ENCODE measurements around the gene PTPN21. TPM values are rescaled to one million over a fixed set of nuclear protein-coding genes. Genes with fewer than 3 reads are reported as not detected.

Gene PTPN21
- total and polyA plus RNA-seq, 2 donors (not counting 3 experiments of a cell fraction or from before 2014, with no cell fraction given) = 9.2 to 16.1 TPM

DNA sequence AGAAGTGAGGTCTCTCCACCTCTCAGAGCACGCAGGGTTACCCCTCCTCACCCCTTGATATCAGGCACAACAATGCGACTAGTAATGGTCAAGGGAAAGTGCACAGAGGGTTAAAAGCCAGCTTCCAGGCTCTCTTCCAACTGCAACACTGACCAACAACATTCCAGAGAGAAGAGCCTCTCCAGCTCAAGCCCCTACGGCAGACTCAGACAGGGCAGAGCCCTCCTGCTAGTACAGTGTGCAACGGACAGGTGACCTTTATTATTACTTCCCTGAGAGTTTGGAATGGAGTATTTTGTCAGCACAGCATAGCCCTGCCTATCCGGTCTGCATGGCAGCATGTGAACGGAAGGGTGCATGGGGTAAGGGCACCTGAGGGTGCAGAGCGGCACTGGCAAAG, 73.0 kb downstream of the PTPN21 start:
- dilution Hi-C loops (cut with MboI; ENCODE audit: extremely low pct_ligation_motif_present, low sequenced_read_pairs) = no loop called here
- POLR2A ChIA-PET = no interaction called here
- no peak overlapping the region for H3K4me2 ChIP-seq (ENCODE audit: insufficient read depth, low read length)
- no peaks in the 10 kb centered on the region for H3K9me3 ChIP-seq (replicated peaks; ENCODE audit: control insufficient read depth, insufficient read depth, low read length)
- intact Hi-C loops (cut with micrococcal nuclease) = no loop called here
- no peaks in the 10 kb centered on the region for H3K9me1 ChIP-seq (replicated peaks; ENCODE audit: control insufficient read depth, extremely low read depth, insufficient read depth, low read length)
- no peak overlapping the region for H3K27ac ChIP-seq (ENCODE audit: insufficient read depth, low read depth, low read length)
- H3K79me2 ChIP-seq (ENCODE audit: control insufficient read depth, insufficient read depth, low read length) = peaks cover 2% of the 10 kb centered on the region
- no peak overlapping the region for H2AFZ ChIP-seq (ENCODE audit: low read depth, low read length)
- FAIRE-seq (no peak), DNase-seq (ENCODE audit: low read depth, low spot score) (no peak)
- TF ChIP-seq, protein P1, sequence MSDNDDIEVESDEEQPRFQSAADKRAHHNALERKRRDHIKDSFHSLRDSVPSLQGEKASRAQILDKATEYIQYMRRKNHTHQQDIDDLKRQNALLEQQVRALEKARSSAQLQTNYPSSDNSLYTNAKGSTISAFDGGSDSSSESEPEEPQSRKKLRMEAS (IDR thresholded peaks at IDR 0.05; ENCODE audit: insufficient read depth, insufficient read length) = no peak
- TF ChIP-seq EZH2 (IDR thresholded peaks at IDR 0.05; ENCODE audit: borderline replicate concordance, low read depth, low read length, severe bottlenecking) (no peak), MYC (IDR thresholded peaks at IDR 0.05; ENCODE audit: low read depth, low read length) (no peak), FOS (IDR thresholded peaks at IDR 0.05; ENCODE audit: borderline replicate concordance, insufficient read depth, low read length) (no peak), POLR2A (IDR thresholded peaks at IDR 0.05; ENCODE audit: low read depth, low read length) (no peak), GATA2 (IDR thresholded peaks at IDR 0.05; ENCODE audit: insufficient read depth, insufficient read length, low read depth, low read length) (no peak), POLR2AphosphoS5 (IDR thresholded peaks at IDR 0.05; ENCODE audit: insufficient read depth, low read depth, low read length) (no peak), JUN (IDR thresholded peaks at IDR 0.05; ENCODE audit: borderline replicate concordance, insufficient read depth, insufficient read length, low read depth) (no peak)
- TF ChIP-seq, protein P2, sequence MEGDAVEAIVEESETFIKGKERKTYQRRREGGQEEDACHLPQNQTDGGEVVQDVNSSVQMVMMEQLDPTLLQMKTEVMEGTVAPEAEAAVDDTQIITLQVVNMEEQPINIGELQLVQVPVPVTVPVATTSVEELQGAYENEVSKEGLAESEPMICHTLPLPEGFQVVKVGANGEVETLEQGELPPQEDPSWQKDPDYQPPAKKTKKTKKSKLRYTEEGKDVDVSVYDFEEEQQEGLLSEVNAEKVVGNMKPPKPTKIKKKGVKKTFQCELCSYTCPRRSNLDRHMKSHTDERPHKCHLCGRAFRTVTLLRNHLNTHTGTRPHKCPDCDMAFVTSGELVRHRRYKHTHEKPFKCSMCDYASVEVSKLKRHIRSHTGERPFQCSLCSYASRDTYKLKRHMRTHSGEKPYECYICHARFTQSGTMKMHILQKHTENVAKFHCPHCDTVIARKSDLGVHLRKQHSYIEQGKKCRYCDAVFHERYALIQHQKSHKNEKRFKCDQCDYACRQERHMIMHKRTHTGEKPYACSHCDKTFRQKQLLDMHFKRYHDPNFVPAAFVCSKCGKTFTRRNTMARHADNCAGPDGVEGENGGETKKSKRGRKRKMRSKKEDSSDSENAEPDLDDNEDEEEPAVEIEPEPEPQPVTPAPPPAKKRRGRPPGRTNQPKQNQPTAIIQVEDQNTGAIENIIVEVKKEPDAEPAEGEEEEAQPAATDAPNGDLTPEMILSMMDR (IDR thresholded peaks at IDR 0.05; ENCODE audit: extremely low read depth in 1 of 2, insufficient read depth in 1 of 2, low read depth in 1 of 2, low read length in 2 of 2) = no peak
- CTCF ChIA-PET = no interaction called here
- no peaks in the 10 kb centered on the region for H3K27me3 ChIP-seq (ENCODE audit: control insufficient read depth in 2 of 2, insufficient read depth in 2 of 2, low read length in 2 of 2)
- H4K20me1 ChIP-seq (replicated peaks; ENCODE audit: control insufficient read depth, extremely low read depth, insufficient read depth, low read length) = no peaks in the 10 kb centered on the region
- peaks cover 8 to 17% of the 10 kb centered on the region in 2 experiments for H3K36me3 ChIP-seq (ENCODE audit: control insufficient read depth in 2 of 2, extremely low read depth in 1 of 2, insufficient read depth in 2 of 2, low read length in 2 of 2)
- H3K4me1 ChIP-seq (ENCODE audit: control insufficient read depth, extremely low read depth, insufficient read depth, low read length) = no peaks in the 10 kb centered on the region
- no peak overlapping the region for H3K4me3 ChIP-seq (replicated peaks in 1 of 3; ENCODE audit: insufficient read depth in 1 of 3, low read depth in 1 of 3, low read length in 3 of 3)
- no TSS peak for BruUV-seq (replicated peaks)
- no peak overlapping the region for H3K9ac ChIP-seq (replicated peaks; ENCODE audit: extremely low read depth, insufficient read depth, low read length)

All from endothelial cell of umbilical vein (primary cell).